ENCODE data around the gene FARS2.

DNA sequence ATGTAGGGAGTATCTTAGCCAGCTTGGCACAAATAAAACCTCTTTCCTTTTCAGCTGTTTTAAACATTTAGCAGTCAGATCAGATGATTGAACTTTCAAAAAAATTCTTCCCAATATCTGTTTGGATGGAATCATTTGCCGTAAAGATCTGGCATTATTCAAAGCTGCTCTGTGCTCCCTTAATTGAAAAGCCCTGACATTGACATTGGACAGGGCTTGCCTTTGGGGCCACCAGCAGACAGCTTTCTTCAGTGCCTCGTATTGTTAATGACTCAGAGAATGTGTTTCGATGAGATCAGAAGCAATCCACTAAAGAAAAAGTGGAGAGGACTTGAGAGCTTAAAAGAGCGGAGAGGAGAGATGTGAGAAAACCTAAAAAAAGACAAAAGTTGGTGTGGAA, 401.9 kb downstream of the FARS2 start:
- TF ChIP-seq ZZZ3 (IDR thresholded peaks at IDR 0.05) (no peak), ZNF384 (IDR thresholded peaks at IDR 0.05; ENCODE audit: low read depth, low read length) (no peak), PRPF4 (IDR thresholded peaks at IDR 0.05; ENCODE audit: insufficient read depth, low read depth, low read length, poor library complexity, severe bottlenecking) (no peak), NFATC3 (IDR thresholded peaks at IDR 0.05) (no peak), ZSCAN29 (IDR thresholded peaks at IDR 0.05) (no peak), PYGO2 (tag; IDR thresholded peaks at IDR 0.05) (no peak), POLR2A (conservative IDR thresholded peaks at IDR 0.05) (no peak)
- TF ChIP-seq, protein P1, sequence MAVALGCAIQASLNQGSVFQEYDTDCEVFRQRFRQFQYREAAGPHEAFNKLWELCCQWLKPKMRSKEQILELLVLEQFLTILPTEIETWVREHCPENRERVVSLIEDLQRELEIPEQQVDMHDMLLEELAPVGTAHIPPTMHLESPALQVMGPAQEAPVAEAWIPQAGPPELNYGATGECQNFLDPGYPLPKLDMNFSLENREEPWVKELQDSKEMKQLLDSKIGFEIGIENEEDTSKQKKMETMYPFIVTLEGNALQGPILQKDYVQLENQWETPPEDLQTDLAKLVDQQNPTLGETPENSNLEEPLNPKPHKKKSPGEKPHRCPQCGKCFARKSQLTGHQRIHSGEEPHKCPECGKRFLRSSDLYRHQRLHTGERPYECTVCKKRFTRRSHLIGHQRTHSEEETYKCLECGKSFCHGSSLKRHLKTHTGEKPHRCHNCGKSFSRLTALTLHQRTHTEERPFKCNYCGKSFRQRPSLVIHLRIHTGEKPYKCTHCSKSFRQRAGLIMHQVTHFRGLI (CRISPR knock-in tag; IDR thresholded peaks at IDR 0.05) = no peak
- TF ChIP-seq, protein P2, sequence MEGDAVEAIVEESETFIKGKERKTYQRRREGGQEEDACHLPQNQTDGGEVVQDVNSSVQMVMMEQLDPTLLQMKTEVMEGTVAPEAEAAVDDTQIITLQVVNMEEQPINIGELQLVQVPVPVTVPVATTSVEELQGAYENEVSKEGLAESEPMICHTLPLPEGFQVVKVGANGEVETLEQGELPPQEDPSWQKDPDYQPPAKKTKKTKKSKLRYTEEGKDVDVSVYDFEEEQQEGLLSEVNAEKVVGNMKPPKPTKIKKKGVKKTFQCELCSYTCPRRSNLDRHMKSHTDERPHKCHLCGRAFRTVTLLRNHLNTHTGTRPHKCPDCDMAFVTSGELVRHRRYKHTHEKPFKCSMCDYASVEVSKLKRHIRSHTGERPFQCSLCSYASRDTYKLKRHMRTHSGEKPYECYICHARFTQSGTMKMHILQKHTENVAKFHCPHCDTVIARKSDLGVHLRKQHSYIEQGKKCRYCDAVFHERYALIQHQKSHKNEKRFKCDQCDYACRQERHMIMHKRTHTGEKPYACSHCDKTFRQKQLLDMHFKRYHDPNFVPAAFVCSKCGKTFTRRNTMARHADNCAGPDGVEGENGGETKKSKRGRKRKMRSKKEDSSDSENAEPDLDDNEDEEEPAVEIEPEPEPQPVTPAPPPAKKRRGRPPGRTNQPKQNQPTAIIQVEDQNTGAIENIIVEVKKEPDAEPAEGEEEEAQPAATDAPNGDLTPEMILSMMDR (IDR thresholded peaks at IDR 0.05 in 2 of 3, conservative IDR thresholded peaks at IDR 0.05 in 1 of 3; ENCODE audit: insufficient read depth in 2 of 3, low read depth in 1 of 3, low read length in 3 of 3) = no peak
- TF ChIP-seq, protein P3, sequence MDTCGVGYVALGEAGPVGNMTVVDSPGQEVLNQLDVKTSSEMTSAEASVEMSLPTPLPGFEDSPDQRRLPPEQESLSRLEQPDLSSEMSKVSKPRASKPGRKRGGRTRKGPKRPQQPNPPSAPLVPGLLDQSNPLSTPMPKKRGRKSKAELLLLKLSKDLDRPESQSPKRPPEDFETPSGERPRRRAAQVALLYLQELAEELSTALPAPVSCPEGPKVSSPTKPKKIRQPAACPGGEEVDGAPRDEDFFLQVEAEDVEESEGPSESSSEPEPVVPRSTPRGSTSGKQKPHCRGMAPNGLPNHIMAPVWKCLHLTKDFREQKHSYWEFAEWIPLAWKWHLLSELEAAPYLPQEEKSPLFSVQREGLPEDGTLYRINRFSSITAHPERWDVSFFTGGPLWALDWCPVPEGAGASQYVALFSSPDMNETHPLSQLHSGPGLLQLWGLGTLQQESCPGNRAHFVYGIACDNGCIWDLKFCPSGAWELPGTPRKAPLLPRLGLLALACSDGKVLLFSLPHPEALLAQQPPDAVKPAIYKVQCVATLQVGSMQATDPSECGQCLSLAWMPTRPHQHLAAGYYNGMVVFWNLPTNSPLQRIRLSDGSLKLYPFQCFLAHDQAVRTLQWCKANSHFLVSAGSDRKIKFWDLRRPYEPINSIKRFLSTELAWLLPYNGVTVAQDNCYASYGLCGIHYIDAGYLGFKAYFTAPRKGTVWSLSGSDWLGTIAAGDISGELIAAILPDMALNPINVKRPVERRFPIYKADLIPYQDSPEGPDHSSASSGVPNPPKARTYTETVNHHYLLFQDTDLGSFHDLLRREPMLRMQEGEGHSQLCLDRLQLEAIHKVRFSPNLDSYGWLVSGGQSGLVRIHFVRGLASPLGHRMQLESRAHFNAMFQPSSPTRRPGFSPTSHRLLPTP (IDR thresholded peaks at IDR 0.05; ENCODE audit: borderline replicate concordance, extremely low read depth, insufficient read length) = no peak
